ENCODE measurements around the gene SPEF1.

SPEF1 gene

GRCh38 chr20:3787324-3788014 is 6.2 kb upstream of the SPEF1 start:
- no peak for DNase-seq (ENCODE audit: low spot score)

GRCh38 chr20:3786665-3787323 is 5.5 kb upstream of the SPEF1 start, which contains the start of gene CENPB:
TSS of gene CENPB (minus strand) at chr20:3786740. CDS start at chr20:3786483, 257 bp downstream.
- DNase-seq (ENCODE audit: low spot score): peak; percentile 97

- DNase-seq (ENCODE audit: low spot score): peak; percentile 50
These were observed 4.9 kb upstream of the SPEF1 start for GRCh38 chr20:3786126-3786484.

- peak; percentile 35 for DNase-seq (ENCODE audit: low spot score)
These were observed 4.2 kb upstream of the SPEF1 start for GRCh38 chr20:3785240-3786125.

- DNase-seq (ENCODE audit: low spot score): no peak
These were observed 3.6 kb upstream of the SPEF1 start for GRCh38 chr20:3784863-3785239.

- DNase-seq (ENCODE audit: low spot score): no peak
These were observed 3.1 kb upstream of the SPEF1 start for GRCh38 chr20:3784216-3784853.

- DNase-seq (ENCODE audit: low spot score): no peak
These were observed 2.4 kb upstream of the SPEF1 start for GRCh38 chr20:3783511-3784195.

- no peak for DNase-seq (ENCODE audit: low spot score)
These were observed 1.8 kb upstream of the SPEF1 start for GRCh38 chr20:3783068-3783489.

GRCh38 chr20:3782597-3782996 is 1.3 kb upstream of the SPEF1 start:
- no peak for DNase-seq (ENCODE audit: low spot score)

- no peak for DNase-seq (ENCODE audit: low spot score)
These were observed 2.3 kb downstream of the SPEF1 start for GRCh38 chr20:3778976-3779375.

- DNase-seq (ENCODE audit: low spot score): peak; percentile 86
These were observed 3.3 kb downstream of the SPEF1 start for GRCh38 chr20:3777716-3778629.

- no peak for DNase-seq (ENCODE audit: low spot score)
These were observed 3.9 kb downstream of the SPEF1 start for GRCh38 chr20:3777381-3777715.

GRCh38 chr20:3775457-3776108 is 5.7 kb downstream of the SPEF1 start:
- DNase-seq (ENCODE audit: low spot score): no peak

GRCh38 chr20:3771552-3772058 is 9.6 kb downstream of the SPEF1 start:
- DNase-seq (ENCODE audit: low spot score): no peak

GRCh38 chr20:3768342-3769130 is 12.7 kb downstream of the SPEF1 start:
- DNase-seq (ENCODE audit: low spot score): peak; percentile 77

GRCh38 chr20:3767427-3768341 is 13.6 kb downstream of the SPEF1 start, which contains the start of gene ADISSP:
TSS of gene ADISSP (minus strand) at chr20:3767753. CDS start at chr20:3760100, 7,653 bp downstream.
- DNase-seq (ENCODE audit: low spot score): peak; percentile 100

GRCh38 chr20:3767110-3767426 is 14.2 kb downstream of the SPEF1 start:
- no peak for DNase-seq (ENCODE audit: low spot score)
